Measurements from ENCODE around the gene FASTK.
"Not testable (repeated sequence)": the region's sequence is repeated elsewhere in the genome, so short reads cannot be mapped to it uniquely, and the experiment has no call there.

FASTK gene

GRCh38 chr7:151047976-151048815 lies 32.4 kb downstream of the FASTK start, which contains the start of gene ASIC3:
Gene ASIC3 (plus strand): TSS chr7:151048531. CDS start chr7:151048886, 355 bp downstream.
- DNase-seq (ENCODE audit: low read depth in 3 of 3): no peak

GRCh38 chr7:151046603-151047573 lies 33.7 kb downstream of the FASTK start:
- no peak for DNase-seq (ENCODE audit: low read depth in 3 of 3)

- DNase-seq (ENCODE audit: low read depth in 3 of 3): no peak
Observed at GRCh38 chr7:151045967-151046366, 34.6 kb downstream of the FASTK start.

GRCh38 chr7:151045262-151045661 lies 35.3 kb downstream of the FASTK start:
- no peak for DNase-seq (ENCODE audit: low read depth in 3 of 3)

- DNase-seq (ENCODE audit: low read depth in 3 of 3): no peak
Observed at GRCh38 chr7:151043959-151044358, 36.6 kb downstream of the FASTK start.

- DNase-seq (ENCODE audit: low read depth in 3 of 3): not testable (repeated sequence)
Observed at GRCh38 chr7:151043449-151043848, 37.2 kb downstream of the FASTK start.

- no peak for DNase-seq (ENCODE audit: low read depth in 3 of 3)
Observed at GRCh38 chr7:151040616-151041375, 39.8 kb downstream of the FASTK start.

- DNase-seq (ENCODE audit: low read depth in 3 of 3): no peak
Observed at GRCh38 chr7:151039850-151040548, 40.6 kb downstream of the FASTK start.

- peak; percentile 60 to 81 (median 65) for DNase-seq (ENCODE audit: low read depth in 3 of 3)
Observed at GRCh38 chr7:151038951-151039849, 41.4 kb downstream of the FASTK start.

GRCh38 chr7:151035902-151036301 lies 44.7 kb downstream of the FASTK start:
- DNase-seq (ENCODE audit: low read depth in 3 of 3): no peak

- no peak for DNase-seq (ENCODE audit: low read depth in 3 of 3)
Observed at GRCh38 chr7:151035026-151035717, 45.4 kb downstream of the FASTK start.

GRCh38 chr7:151034312-151035025 lies 46.1 kb downstream of the FASTK start:
- no peak for DNase-seq (ENCODE audit: low read depth in 3 of 3)

- DNase-seq (ENCODE audit: low read depth in 3 of 3): no peak
Observed at GRCh38 chr7:151033864-151034249, 46.8 kb downstream of the FASTK start.

GRCh38 chr7:151032936-151033863 lies 47.4 kb downstream of the FASTK start:
- DNase-seq (ENCODE audit: low read depth in 3 of 3): no peak

- no peak for DNase-seq (ENCODE audit: low read depth in 3 of 3)
Observed at GRCh38 chr7:151031011-151031410, 49.6 kb downstream of the FASTK start.

- no peak for DNase-seq (ENCODE audit: low read depth in 3 of 3)
Observed at GRCh38 chr7:151028948-151029501, 51.6 kb downstream of the FASTK start.
